ACHN (cell line): ENCODE results near the gene MTA2.

Source experiments
- DNase-seq: peaks from one replicate; pipeline ENCODE4 v3.0.0-alpha.2; 2015
- in situ Hi-C: cut with HindIII; loops from 2 replicates; pipeline ENCODE4 v1.10.0; 2017; ENCODE audit warnings: low sequenced_read_pairs, low pct_ligation_motif_present, low pct_unique_long_range_greater_than_20kb

MTA2 gene

DNA sequence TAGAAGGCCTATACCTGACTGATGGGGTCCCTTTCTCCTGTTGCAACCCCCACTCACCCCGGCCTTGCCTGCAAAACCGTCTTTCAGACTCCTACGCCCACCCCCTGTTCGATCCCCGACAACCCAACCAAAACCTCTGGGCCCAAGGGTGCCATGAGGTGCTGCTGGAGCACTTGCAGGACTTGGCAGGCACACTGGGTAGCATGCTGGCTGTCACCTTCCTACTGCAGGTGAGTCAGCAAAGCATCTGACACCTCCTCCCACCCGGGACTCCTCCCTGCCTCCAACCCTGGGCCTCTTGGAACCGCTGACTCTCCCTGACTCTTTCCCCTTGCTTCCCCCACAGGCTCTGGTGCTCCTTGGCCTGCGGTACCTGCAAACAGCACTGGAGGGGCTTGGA lies 12.6 kb upstream of the MTA2 start:
- in situ Hi-C loops = no loop called here
- no peak for DNase-seq

DNA sequence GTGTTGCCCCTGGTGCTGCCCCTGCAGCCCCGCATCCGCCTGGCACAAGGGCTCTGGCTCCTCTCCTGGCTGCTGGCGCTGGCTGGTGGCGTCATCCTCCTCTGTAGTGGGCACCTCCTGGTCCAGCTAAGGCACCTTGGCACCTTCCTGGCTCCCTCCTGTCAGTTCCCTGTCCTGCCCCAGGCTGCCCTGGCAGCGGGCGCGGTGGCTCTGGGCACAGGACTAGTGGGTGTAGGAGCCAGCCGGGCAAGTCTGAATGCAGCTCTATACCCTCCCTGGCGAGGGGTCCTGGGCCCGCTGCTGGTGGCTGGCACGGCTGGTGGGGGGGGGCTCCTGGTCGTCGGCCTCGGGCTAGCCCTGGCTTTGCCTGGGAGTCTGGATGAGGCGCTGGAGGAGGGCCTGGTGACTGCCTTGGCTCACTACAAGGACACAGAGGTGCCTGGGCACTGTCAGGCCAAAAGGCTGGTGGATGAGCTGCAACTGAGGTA lies 11.7 kb upstream of the MTA2 start:
- DNase-seq = no peak
- in situ Hi-C loops = no loop called here

DNA sequence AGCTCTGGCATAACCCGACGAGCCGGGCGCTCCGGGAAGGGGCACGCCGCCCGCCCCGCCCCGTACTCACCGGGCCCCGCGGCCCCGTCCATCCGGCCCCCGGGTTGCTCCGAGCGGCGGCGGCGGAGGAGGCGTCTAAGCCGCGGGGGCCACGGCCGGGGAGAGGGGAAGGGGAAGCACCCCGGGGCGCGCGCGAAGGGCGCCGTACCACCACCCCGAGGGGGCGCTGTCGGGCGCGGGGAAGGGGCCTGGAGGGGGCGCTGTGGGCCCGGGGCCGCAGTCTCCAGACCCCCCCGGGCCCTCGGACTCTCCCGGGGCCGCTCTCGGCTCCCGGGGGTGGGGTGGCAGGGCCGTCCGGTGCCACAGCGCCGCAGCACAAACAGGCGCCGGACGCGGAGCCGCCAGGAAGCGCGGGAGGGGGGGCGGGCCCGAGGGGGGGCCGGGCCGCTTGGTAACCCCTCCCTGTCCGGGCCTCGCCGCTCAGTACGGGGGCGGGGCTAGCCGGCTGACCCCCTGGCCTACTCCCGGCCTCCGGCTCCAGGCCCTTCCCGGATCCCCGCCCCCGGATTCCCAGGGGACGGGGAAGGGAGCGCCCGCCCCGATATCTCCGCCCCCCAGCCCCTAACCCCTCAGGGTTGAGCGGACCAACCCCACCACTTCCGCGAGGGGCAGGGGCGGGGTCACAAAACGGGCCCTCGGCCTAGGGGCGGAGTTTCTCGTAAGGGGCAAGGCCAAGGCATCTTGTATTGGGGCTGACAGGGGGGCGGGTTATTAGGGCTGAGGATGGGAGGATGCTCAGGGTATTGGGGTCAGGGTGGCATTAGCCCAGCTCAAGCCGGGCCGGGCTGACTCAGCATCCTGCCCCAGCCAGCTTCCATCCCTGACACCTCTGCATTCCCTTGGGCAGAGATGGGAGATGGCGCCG lies 11.0 kb upstream of the MTA2 start, which contains the start of the genes EML3 and ROM1:
Gene EML3 (minus strand): TSS at position 410 of the 925 bp plus-strand sequence. CDS start 318 bp downstream, at position 92.
Gene ROM1 (plus strand): TSS at position 892 of the 925 bp plus-strand sequence. CDS start 25 bp downstream, at position 917.
- DNase-seq = peak; percentile 80
- in situ Hi-C loops = no loop called here

GRCh38 chr11:62611705-62612365 lies 10.2 kb upstream of the MTA2 start:
- in situ Hi-C loops = no loop called here
- peak; percentile 51 for DNase-seq

DNA sequence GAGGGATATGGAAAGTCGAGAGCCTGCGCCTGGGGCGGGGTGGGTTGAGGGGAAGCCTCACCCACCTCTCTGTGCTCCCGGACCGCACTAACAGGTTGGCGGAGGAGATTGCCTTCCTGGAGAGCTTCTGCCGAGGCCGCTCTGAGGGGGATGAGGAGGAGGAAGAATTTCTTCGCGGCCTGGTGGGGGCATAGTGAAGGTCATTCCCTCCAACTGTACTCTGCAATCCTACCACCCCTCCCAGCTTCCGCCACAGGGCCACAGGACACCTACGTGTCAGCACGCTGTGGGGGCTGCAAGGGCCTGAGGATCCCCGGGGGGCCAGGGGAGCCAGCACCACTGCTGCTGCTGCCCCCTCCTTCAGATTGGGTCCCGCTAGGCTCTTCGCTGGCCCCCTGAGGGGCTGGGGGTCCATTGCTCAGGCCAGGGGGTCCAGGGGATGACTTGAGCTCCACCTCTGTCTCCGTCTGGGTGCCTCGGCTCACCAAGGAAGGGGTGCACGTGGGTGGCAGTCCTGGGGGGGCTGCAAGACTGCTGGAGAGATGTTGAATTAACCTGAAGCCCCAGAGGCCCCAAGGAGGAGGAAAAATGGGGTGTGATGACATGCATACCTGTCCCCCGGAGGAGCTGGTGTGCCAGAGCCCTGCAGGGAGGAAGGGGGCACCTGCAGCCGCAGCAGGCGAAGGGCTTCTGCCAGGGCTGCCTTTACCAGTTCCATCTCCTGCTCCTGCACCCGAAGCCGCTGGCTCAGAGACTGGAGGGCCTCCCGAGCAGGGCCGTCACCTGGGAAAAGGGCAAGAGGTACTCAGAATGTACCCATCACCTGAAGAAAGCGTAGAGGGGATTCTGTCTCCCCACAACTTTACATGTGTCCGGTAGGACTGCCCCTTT lies 9.4 kb upstream of the MTA2 start:
- in situ Hi-C loops = no loop called here
- DNase-seq = no peak

GRCh38 chr11:62610403-62610802 lies 8.7 kb upstream of the MTA2 start:
- DNase-seq = no peak
- in situ Hi-C loops = no loop called here

DNA sequence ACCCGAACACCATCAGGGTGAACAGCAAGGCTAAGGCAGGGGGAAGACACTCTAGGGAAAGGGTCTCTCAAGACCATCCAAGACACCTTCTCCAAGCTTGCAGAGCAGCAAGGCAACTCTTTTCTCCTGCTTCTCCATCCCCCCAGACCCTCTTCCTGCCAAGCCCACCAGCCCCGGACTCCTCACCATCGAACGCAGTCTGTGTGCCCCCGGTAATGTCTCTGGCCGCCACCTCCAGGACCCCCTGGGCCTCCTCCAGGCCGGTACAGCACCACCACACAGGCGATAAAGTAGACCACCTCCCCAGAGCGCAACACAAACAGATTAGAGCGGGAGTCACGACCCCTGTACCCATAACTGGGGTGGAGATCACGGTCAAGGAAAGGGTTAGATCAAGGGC lies 7.1 kb upstream of the MTA2 start:
- in situ Hi-C loops = no loop called here
- DNase-seq = no peak

DNA sequence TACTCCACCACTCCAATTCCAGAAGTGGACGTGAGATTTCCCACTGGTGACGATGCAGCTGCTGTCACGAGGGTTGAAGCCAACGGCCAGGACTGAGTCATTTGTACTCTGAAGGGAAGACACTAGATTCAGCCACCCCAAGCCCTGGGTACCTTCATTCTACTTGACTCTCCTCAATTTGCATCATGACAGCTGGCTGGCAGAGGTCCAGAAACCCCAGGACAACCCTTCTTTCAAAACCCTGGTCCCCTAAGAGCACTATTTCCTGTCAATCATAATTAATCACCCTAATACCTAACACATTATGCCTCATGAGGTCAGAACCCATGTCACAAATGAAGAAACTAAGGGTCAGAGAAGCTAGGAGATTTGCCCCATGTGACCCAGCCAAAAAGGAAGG lies 6.0 kb upstream of the MTA2 start:
- no peak for DNase-seq
- in situ Hi-C loops = no loop called here

GRCh38 chr11:62605902-62606301 lies 4.2 kb upstream of the MTA2 start:
- in situ Hi-C loops = no loop called here
- DNase-seq = no peak

DNA sequence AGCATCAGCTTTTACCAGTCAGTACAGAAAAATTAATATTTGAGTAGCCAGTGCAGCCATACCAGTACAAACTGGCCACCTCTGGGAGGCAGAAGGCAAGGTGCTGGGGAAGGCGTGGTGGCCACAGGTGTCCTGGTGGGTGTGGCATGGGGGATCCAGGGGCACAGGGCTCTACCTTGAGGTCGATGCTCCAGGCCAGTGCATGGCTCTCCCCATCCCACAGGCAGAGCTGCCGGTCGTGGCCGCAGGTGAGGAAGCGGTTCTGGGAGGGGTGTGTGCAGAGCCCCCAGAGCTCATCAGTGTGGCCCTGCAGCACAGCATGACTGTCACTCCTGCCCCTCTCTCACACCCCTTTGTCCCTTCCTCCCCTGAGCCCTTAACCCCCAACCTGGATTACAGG lies 3.8 kb upstream of the MTA2 start:
- in situ Hi-C loops = no loop called here
- DNase-seq = no peak

GRCh38 chr11:62604460-62605120 lies 2.9 kb upstream of the MTA2 start:
- DNase-seq = no peak
- in situ Hi-C loops = no loop called here

DNA sequence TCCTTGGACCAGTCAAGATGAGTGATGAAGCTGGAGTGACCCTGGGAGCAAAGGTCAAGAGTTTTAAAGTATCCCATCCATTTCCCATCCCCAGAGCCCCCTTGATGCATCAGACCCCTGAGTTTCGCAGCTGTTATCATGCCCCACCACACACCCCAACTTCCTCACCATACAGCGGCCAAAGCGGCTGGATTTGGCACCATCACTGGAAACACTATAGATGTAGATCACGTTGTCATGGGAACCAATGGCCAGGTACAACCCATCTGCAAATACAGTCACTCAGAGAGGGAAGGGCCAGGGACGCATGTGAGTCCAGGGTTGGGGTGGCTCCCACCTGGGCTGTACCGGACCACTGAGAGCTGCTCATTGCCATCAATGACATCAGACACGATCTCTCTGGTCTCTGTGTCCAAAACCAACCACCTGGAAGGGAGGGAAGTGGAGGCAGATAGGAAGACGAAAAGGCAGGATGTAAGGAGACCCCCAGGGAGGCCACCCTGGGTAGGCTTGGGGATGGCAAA lies 2.2 kb upstream of the MTA2 start:
- in situ Hi-C loops = no loop called here
- DNase-seq = no peak

GRCh38 chr11:62603072-62603408 lies 1.4 kb upstream of the MTA2 start:
- no peak for DNase-seq
- in situ Hi-C loops = no loop called here

- in situ Hi-C loops = no loop called here
- DNase-seq = peak; percentile 38
These were observed 741 bp upstream of the MTA2 start for GRCh38 chr11:62602141-62603071.

GRCh38 chr11:62601122-62601371 lies 618 bp downstream of the MTA2 start:
- peak; percentile 6 for DNase-seq
- in situ Hi-C loops = no loop called here

GRCh38 chr11:62600367-62601121 lies 1.1 kb downstream of the MTA2 start:
- no peak for DNase-seq
- in situ Hi-C loops = no loop called here

DNA sequence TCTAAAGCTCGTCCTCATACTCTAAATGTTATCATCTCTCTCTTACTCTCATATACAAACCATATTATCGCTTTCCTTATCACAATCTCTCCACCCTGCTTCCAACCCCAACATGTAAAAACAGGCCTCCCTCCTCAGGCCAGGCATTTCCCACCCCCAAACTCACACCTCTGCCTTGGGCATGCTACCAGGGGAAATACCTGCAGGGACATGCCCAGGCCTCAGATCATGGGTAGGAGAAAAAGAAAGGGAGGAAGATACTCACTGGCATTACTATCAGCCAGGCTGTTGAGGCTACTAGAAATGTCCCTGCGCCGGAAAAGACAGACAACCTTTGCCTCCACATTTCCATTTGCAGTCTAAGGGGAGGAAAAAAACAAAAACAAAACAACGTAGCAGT lies 1.8 kb downstream of the MTA2 start:
- DNase-seq = no peak
- in situ Hi-C loops = no loop called here
